ENCODE data around the gene RBM20. TPM values are rescaled to one million over a fixed set of nuclear protein-coding genes. Genes with fewer than 3 reads are reported as not detected.
"Not testable (repeated sequence)": the region's sequence is repeated elsewhere in the genome, so short reads cannot be mapped to it uniquely, and the experiment has no call there.

RBM20 gene
- total RNA-seq, 1 experiment from 2014 or later: 0.10 TPM

DNA sequence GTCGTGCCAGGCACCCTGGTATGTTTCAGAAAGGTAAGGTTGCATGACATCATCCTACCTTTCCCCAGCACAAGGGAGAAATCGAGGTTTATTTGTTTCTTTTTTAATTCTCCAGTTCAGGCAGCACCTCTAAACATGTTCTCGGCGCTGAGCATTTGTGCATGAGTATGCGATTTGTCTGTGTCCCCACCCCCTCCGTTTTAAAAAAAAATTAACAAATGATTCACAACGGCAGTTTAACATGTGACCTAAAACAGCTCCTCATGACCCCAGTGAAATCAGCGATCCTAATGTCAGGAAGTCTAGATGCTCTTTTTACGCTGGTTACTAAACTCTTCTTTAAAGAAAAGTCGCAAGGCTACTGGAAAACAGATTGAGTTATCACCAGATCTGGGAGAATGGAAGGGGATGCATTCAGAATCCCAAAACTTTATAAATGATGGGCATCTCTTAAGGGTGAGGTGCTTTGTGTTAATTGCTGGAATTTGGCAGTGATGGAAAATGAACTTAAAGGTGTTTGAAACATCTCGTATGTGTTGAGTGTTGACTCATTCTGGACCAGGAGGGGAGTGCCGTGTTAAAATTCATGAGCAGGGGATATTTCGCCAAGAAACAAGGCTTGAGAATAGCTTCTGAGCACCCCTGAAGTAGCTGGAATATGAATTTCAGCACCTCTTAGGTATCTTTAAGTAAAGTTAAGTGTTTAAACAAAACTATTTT, 120.8 kb downstream of the RBM20 start:
- DNase-seq (ENCODE audit: low read depth, low spot score) (no peak), ATAC-seq (no peak)
- Histone ChIP-seq H3K36me3 (ENCODE audit: control insufficient read depth, insufficient read depth, low read length) (no peaks in the 10 kb centered on the region), H3K4me1 (ENCODE audit: control insufficient read depth, insufficient read depth, low read length) (no peaks in the 10 kb centered on the region; the same call in 1 of the 2 replicates), H3K9me3 (ENCODE audit: control insufficient read depth, insufficient read depth, low read depth, low read length) (no peaks in the 10 kb centered on the region), H3K27ac (ENCODE audit: low read length) (no peak overlapping the region), H3K4me3 (ENCODE audit: low read depth in 2 of 2, low read length in 2 of 2) (no peak overlapping the region), H3K27me3 (ENCODE audit: control insufficient read depth, insufficient read depth, low read length) (no peaks in the 10 kb centered on the region)
- TF ChIP-seq SIN3A (IDR thresholded peaks at IDR 0.05; ENCODE audit: borderline replicate concordance, insufficient read depth, low read depth, low read length): no peak
- TF ChIP-seq, protein P1, sequence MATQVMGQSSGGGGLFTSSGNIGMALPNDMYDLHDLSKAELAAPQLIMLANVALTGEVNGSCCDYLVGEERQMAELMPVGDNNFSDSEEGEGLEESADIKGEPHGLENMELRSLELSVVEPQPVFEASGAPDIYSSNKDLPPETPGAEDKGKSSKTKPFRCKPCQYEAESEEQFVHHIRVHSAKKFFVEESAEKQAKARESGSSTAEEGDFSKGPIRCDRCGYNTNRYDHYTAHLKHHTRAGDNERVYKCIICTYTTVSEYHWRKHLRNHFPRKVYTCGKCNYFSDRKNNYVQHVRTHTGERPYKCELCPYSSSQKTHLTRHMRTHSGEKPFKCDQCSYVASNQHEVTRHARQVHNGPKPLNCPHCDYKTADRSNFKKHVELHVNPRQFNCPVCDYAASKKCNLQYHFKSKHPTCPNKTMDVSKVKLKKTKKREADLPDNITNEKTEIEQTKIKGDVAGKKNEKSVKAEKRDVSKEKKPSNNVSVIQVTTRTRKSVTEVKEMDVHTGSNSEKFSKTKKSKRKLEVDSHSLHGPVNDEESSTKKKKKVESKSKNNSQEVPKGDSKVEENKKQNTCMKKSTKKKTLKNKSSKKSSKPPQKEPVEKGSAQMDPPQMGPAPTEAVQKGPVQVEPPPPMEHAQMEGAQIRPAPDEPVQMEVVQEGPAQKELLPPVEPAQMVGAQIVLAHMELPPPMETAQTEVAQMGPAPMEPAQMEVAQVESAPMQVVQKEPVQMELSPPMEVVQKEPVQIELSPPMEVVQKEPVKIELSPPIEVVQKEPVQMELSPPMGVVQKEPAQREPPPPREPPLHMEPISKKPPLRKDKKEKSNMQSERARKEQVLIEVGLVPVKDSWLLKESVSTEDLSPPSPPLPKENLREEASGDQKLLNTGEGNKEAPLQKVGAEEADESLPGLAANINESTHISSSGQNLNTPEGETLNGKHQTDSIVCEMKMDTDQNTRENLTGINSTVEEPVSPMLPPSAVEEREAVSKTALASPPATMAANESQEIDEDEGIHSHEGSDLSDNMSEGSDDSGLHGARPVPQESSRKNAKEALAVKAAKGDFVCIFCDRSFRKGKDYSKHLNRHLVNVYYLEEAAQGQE (IDR thresholded peaks at IDR 0.05; ENCODE audit: insufficient read depth in 1 of 2, low read depth in 2 of 2, low read length in 1 of 2): no peak
- no peak for TF ChIP-seq CTCF (IDR thresholded peaks at IDR 0.05)
- TF ChIP-seq TCF7L2 (IDR thresholded peaks at IDR 0.05; ENCODE audit: low read depth, low read length): no peak
- no peak for TF ChIP-seq POLR2AphosphoS5 (IDR thresholded peaks at IDR 0.05; ENCODE audit: low read depth, low read length)
- in situ Hi-C loops (cut with HindIII; ENCODE audit: low pct_unique_long_range_greater_than_20kb, low sequenced_read_pairs): no loop called here
- BruUV-seq (replicated peaks): no TSS peak
- intact Hi-C loops (cut with micrococcal nuclease; ENCODE audit: unreplicated experiment): no loop called here
- POLR2A ChIA-PET: no interaction called here
- CTCF ChIA-PET: interaction anchor here (0.7 kb wide), 1 partner anchor 1627 kb away, joined by 3 read pairs; no protein-coding TSS in a partner anchor

- no peaks in the 10 kb centered on the region; the same call in 1 of the 2 replicates for H3K4me1 ChIP-seq (ENCODE audit: control insufficient read depth, insufficient read depth, low read length)
- no peak for TF ChIP-seq SIN3A (IDR thresholded peaks at IDR 0.05; ENCODE audit: borderline replicate concordance, insufficient read depth, low read depth, low read length)
- TF ChIP-seq TCF7L2 (IDR thresholded peaks at IDR 0.05; ENCODE audit: low read depth, low read length): no peak
- TF ChIP-seq CTCF (IDR thresholded peaks at IDR 0.05): no peak
- TF ChIP-seq, protein P1 (IDR thresholded peaks at IDR 0.05; ENCODE audit: insufficient read depth in 1 of 2, low read depth in 2 of 2, low read length in 1 of 2): no peak
- TF ChIP-seq POLR2AphosphoS5 (IDR thresholded peaks at IDR 0.05; ENCODE audit: low read depth, low read length): no peak
- ATAC-seq: no peak
- H3K36me3 ChIP-seq (ENCODE audit: control insufficient read depth, insufficient read depth, low read length): no peaks in the 10 kb centered on the region
- intact Hi-C loops (cut with micrococcal nuclease; ENCODE audit: unreplicated experiment): no loop called here
- BruUV-seq (replicated peaks): no TSS peak
- H3K4me3 ChIP-seq (ENCODE audit: low read depth in 2 of 2, low read length in 2 of 2): no peak overlapping the region
- H3K27me3 ChIP-seq (ENCODE audit: control insufficient read depth, insufficient read depth, low read length): no peaks in the 10 kb centered on the region
- no peaks in the 10 kb centered on the region for H3K9me3 ChIP-seq (ENCODE audit: control insufficient read depth, insufficient read depth, low read depth, low read length)
- CTCF ChIA-PET: no interaction called here
- DNase-seq (ENCODE audit: low read depth, low spot score): peak; percentile 8
- in situ Hi-C loops (cut with HindIII; ENCODE audit: low pct_unique_long_range_greater_than_20kb, low sequenced_read_pairs): no loop called here
- no peak overlapping the region for H3K27ac ChIP-seq (ENCODE audit: low read length)
- POLR2A ChIA-PET: interaction anchor here (0.7 kb wide), 1 partner anchor 107 kb away, joined by 6 read pairs; no protein-coding TSS in a partner anchor
These were observed 121.6 kb downstream of the RBM20 start for GRCh38 chr10:110765513-110766319.

GRCh38 chr10:110767601-110768000, 123.5 kb downstream of the RBM20 start:
- H3K36me3 ChIP-seq (ENCODE audit: control insufficient read depth, insufficient read depth, low read length); H3K27ac ChIP-seq (ENCODE audit: low read length); BruUV-seq (replicated peaks); ATAC-seq; CTCF ChIA-PET; H3K4me1 ChIP-seq (ENCODE audit: control insufficient read depth, insufficient read depth, low read length); H3K27me3 ChIP-seq (ENCODE audit: control insufficient read depth, insufficient read depth, low read length); in situ Hi-C loops (cut with HindIII; ENCODE audit: low pct_unique_long_range_greater_than_20kb, low sequenced_read_pairs); DNase-seq (ENCODE audit: low read depth, low spot score); intact Hi-C loops (cut with micrococcal nuclease; ENCODE audit: unreplicated experiment); POLR2A ChIA-PET; H3K9me3 ChIP-seq (ENCODE audit: control insufficient read depth, insufficient read depth, low read depth, low read length); H3K4me3 ChIP-seq (ENCODE audit: low read depth in 2 of 2, low read length in 2 of 2): not testable (repeated sequence)

Measured in Panc1 (cell line).